SK-N-SH treated with all-trans-retinoic acid at 6 μM for 48 hours (cell line): ENCODE results near the gene ERBIN.

ENCODE experiments used
- ATAC-seq: fragments of 200-7000 bp; cut with Tn5 transposase; 3 replicates; pipeline ENCODE4 v1.9.1; 2020; ENCODE audit warnings: mild to moderate bottlenecking, moderate library complexity
- ARNTL ChIP-seq: fragments of 450-650 bp; formaldehyde crosslinking; IDR thresholded peaks from 2 replicates; pipeline ENCODE4 v1.5.0; 2020; ENCODE audit warnings: low read depth, mild to moderate bottlenecking, moderate library complexity, borderline replicate concordance
- BACH2 ChIP-seq: fragments of 250-450 bp; sonication (Bioruptor Pico); IDR thresholded peaks from 2 replicates; pipeline ENCODE4 v1.9.0; 2021; ENCODE audit warnings: mild to moderate bottlenecking, borderline replicate concordance
- CREB5 ChIP-seq: fragments of 250-450 bp; sonication (Bioruptor Pico); IDR thresholded peaks from 2 replicates; pipeline ENCODE4 v1.5.1; 2020; ENCODE audit warnings: low read depth, mild to moderate bottlenecking, moderate library complexity
- CSDC2 ChIP-seq: fragments of 250-450 bp; sonication (Bioruptor Pico); IDR thresholded peaks from 2 replicates; pipeline ENCODE4 v1.5.0; 2020; ENCODE audit warnings: mild to moderate bottlenecking, moderate library complexity
- CSRNP3 ChIP-seq: fragments of 250-450 bp; sonication (Bioruptor Pico); IDR thresholded peaks from 2 replicates; pipeline ENCODE4 v1.5.1; 2021; ENCODE audit warnings: mild to moderate bottlenecking, moderate library complexity
- ISL1 ChIP-seq: fragments of 250-450 bp; sonication (Bioruptor Pico); IDR thresholded peaks from 2 replicates; pipeline ENCODE4 v2.1.2; 2022; ENCODE audit warnings: mild to moderate bottlenecking, moderate library complexity
- OSR1 ChIP-seq: fragments of 250-450 bp; sonication (Bioruptor Pico); IDR thresholded peaks from 2 replicates; pipeline ENCODE4 v1.8.0; 2022; ENCODE audit warnings: moderate library complexity, mild to moderate bottlenecking, inconsistent platforms
- PATZ1 ChIP-seq: fragments of 250-450 bp; sonication (Bioruptor Pico); IDR thresholded peaks from 2 replicates; pipeline ENCODE4 v1.8.0; 2020; ENCODE audit warnings: mild to moderate bottlenecking, moderate library complexity, borderline replicate concordance
- POU6F1 ChIP-seq: fragments of 250-450 bp; sonication (Bioruptor Pico); IDR thresholded peaks from 2 replicates; pipeline ENCODE4 v1.8.0; 2021; ENCODE audit warnings: low read depth, mild to moderate bottlenecking, moderate library complexity, borderline replicate concordance
- PPARA ChIP-seq: fragments of 250-450 bp; sonication (Bioruptor Pico); IDR thresholded peaks from 2 replicates; pipeline ENCODE4 v1.5.0; 2020; ENCODE audit warnings: mild to moderate bottlenecking, borderline replicate concordance
- RARB ChIP-seq: fragments of 250-450 bp; sonication (Bioruptor Pico); IDR thresholded peaks from 2 replicates; pipeline ENCODE4 v1.8.0; 2021; ENCODE audit warnings: mild to moderate bottlenecking, moderate library complexity
- SNAI2 ChIP-seq: fragments of 250-450 bp; sonication (Bioruptor Pico); IDR thresholded peaks from 2 replicates; pipeline ENCODE4 v1.5.0; 2020; ENCODE audit warnings: mild to moderate bottlenecking, moderate library complexity
- TOX ChIP-seq: fragments of 250-450 bp; sonication (Bioruptor Pico); IDR thresholded peaks from 2 replicates; pipeline ENCODE4 v1.8.0; 2021; ENCODE audit warnings: mild to moderate bottlenecking, moderate library complexity, borderline replicate concordance
- TSHZ2 ChIP-seq: fragments of 250-450 bp; sonication (Bioruptor Pico); IDR thresholded peaks from 2 replicates; pipeline ENCODE4 v1.5.0; 2020; ENCODE audit warnings: mild to moderate bottlenecking, moderate library complexity
- ZC3H10 ChIP-seq: fragments of 250-450 bp; sonication (Bioruptor Pico); IDR thresholded peaks from 2 replicates; pipeline ENCODE4 v1.5.1; 2021; ENCODE audit warnings: mild to moderate bottlenecking, moderate library complexity
- ZFP3 ChIP-seq: fragments of 250-450 bp; sonication (Bioruptor Pico); IDR thresholded peaks from 2 replicates; pipeline ENCODE4 v1.5.0; 2020; ENCODE audit warnings: mild to moderate bottlenecking, moderate library complexity
- ZFP30 ChIP-seq: fragments of 450-650 bp; formaldehyde crosslinking; IDR thresholded peaks from 2 replicates; pipeline ENCODE4 v1.5.0; 2022; ENCODE audit warnings: mild to moderate bottlenecking, moderate library complexity
- ZNF565 ChIP-seq: fragments of 450-650 bp; formaldehyde crosslinking; conservative IDR thresholded peaks from 2 replicates; pipeline ENCODE4 v1.5.0; 2020; ENCODE audit warnings: low read depth, mild to moderate bottlenecking, moderate library complexity

Gene ERBIN

GRCh38 chr5:66089384-66089783 lies 163.0 kb downstream of the ERBIN start:
- TF ChIP-seq PPARA: no peak
- ATAC-seq: no peak

- no peak for ATAC-seq
- no peak for TF ChIP-seq CREB5 (CRISPR knock-in tag)
- no peak for TF ChIP-seq TOX (CRISPR knock-in tag)
- TF ChIP-seq PATZ1 (CRISPR knock-in tag): no peak
- TF ChIP-seq ZFP3 (CRISPR knock-in tag): no peak
- no peak for TF ChIP-seq CSRNP3 (CRISPR knock-in tag)
- no peak for TF ChIP-seq PPARA
- no peak for TF ChIP-seq ISL1 (CRISPR knock-in tag)
- no peak for TF ChIP-seq OSR1 (CRISPR knock-in tag)
- no peak for TF ChIP-seq BACH2
- TF ChIP-seq RARB: no peak
- no peak for TF ChIP-seq CSDC2 (CRISPR knock-in tag)
These were observed 174.5 kb downstream of the ERBIN start for GRCh38 chr5:66100851-66101250.

GRCh38 chr5:66113160-66113559 lies 186.8 kb downstream of the ERBIN start:
- TF ChIP-seq ARNTL (no peak), SNAI2 (CRISPR knock-in tag) (no peak), ZFP30 (CRISPR knock-in tag) (no peak), CSRNP3 (CRISPR knock-in tag) (no peak), PATZ1 (CRISPR knock-in tag) (no peak), CSDC2 (CRISPR knock-in tag) (no peak), ZFP3 (CRISPR knock-in tag) (no peak), POU6F1 (CRISPR knock-in tag) (no peak), TSHZ2 (CRISPR knock-in tag) (no peak), BACH2 (no peak), OSR1 (CRISPR knock-in tag) (no peak), ZNF565 (no peak), ZC3H10 (CRISPR knock-in tag) (no peak), ISL1 (CRISPR knock-in tag) (no peak)
- ATAC-seq: peak; percentile 55; the same call in 2 of the 3 replicates
